IPS-11a (cell line): ENCODE measurements around the gene GOLM1.
A peak's percentile ranks its signal among the peaks of the same experiment; 100 is the strongest.
"Not testable (repeated sequence)": the region's sequence is repeated elsewhere in the genome, so short reads cannot be mapped to it uniquely, and the experiment has no call there.

Source experiments
- H3K4me3 ChIP-seq: one replicate; pipeline ENCODE4 v1.5.1; 2013; ENCODE audit warnings: low read depth, low read length, control low read depth

GOLM1 gene, protein sequence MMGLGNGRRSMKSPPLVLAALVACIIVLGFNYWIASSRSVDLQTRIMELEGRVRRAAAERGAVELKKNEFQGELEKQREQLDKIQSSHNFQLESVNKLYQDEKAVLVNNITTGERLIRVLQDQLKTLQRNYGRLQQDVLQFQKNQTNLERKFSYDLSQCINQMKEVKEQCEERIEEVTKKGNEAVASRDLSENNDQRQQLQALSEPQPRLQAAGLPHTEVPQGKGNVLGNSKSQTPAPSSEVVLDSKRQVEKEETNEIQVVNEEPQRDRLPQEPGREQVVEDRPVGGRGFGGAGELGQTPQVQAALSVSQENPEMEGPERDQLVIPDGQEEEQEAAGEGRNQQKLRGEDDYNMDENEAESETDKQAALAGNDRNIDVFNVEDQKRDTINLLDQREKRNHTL

GRCh38 chr9:86098824-86099700, at the start of gene GOLM1:
Gene GOLM1 (minus strand): TSS chr9:86099558. CDS start chr9:86079320, 20,238 bp downstream.
- peak within 1 kb of the TSS; percentile 62 for H3K4me3 ChIP-seq

DNA sequence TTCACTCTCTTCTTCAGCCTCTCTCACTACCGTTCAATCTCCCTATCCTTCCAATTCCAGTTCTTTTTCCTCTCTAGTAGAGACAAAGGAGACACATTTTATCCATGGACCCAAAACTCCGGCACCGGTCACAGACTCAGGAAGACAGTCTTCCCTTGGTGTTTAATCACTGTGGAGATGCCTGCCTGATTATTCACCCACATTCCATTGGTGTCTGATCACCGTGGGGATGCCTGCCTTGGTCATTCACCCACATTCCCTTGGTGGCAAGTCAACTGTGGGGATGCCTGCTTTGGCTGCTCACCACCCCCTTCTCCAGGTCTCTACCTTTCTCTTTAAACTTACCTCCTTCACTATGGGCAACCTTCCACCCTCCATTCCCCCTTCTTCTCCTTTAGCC, 47.3 kb upstream of the GOLM1 start:
- H3K4me3 ChIP-seq, result not testable (repeated sequence)

- not testable (repeated sequence) for H3K4me3 ChIP-seq
Measured at GRCh38 chr9:86145960-86146359, 46.6 kb upstream of the GOLM1 start.

DNA sequence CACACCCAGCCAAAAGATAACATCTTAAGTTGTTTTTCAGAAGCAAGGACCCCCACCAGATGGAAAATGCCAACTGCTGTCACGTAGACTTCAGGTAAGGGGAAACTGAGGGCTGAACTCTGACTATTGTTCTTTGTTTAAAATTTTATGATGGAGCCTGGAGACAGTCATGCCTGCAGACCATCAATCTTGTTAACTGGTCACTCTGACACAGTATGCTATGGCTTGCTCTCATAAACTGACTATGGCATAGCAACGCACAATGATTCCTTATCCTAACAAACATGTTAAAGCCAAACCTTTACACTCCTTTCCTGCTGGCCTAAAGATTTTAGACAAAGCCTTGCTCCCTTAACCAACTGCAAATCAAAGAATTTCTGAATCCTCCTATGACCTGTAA, 43.6 kb upstream of the GOLM1 start:
- no peak overlapping the region for H3K4me3 ChIP-seq

DNA sequence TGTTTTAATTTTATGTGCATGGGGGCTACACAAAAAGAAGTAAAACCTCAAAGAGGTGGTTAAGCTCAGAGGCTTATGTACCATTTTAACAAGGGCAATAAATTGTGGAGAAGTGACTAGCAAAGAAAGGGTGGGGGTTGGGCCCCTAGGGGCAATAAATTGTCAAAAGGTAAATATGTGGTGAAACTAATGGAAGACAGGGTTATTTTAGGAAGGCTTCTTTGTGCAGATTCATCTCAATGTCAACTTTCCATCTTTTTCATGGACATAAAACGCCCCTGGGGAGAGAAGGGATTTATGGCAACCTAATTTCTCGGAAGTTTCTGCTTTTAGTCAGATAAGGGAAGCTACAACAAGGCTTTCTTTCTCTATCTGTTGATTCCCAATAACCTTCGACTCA, 42.5 kb upstream of the GOLM1 start:
- H3K4me3 ChIP-seq, result no peak overlapping the region

- H3K4me3 ChIP-seq, result no peak overlapping the region
Measured at GRCh38 chr9:86135371-86135770, 36.0 kb upstream of the GOLM1 start.

DNA sequence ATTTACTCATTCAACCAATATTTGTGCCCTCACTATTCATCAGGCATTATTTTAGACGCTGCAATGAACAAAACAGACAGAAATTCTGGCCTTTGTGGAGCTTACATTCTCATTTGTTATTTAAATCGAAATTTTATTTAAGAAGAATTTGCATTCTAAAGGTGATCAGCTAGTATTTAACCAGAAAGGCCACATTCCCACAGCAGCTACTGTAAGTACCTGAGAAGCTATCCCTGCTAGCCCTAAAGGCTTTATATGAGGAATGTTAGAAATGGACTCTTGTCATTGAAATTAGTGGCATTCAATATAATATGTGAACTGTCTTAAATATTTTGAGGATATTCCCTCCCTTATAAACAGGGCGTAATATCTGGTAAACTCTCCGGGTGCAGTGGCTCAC, 35.0 kb upstream of the GOLM1 start:
- no peak overlapping the region for H3K4me3 ChIP-seq

GRCh38 chr9:86128235-86128822, 29.0 kb upstream of the GOLM1 start:
- H3K4me3 ChIP-seq, result no peak overlapping the region

GRCh38 chr9:86126998-86127972, 27.9 kb upstream of the GOLM1 start:
- no peak overlapping the region for H3K4me3 ChIP-seq

DNA sequence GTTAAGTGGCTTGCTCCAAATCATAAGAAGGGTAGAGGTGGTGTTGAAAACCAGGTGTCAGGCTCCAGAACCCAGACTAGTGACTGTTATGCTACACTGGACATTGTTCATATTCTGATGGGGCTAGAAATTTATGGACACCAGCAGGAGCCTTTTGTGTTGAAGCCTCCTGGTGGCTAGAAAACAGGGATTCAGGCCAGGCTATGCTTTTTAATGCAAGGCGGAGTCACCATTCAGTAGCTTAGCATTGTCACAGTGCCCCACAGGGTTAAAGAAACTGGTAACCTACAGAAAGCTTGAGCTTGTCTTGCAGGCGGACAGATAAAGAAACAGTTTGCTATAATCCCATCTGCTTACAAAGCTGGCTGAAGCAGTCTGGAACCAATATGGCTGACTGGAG, 23.0 kb upstream of the GOLM1 start:
- H3K4me3 ChIP-seq, result no peak overlapping the region

DNA sequence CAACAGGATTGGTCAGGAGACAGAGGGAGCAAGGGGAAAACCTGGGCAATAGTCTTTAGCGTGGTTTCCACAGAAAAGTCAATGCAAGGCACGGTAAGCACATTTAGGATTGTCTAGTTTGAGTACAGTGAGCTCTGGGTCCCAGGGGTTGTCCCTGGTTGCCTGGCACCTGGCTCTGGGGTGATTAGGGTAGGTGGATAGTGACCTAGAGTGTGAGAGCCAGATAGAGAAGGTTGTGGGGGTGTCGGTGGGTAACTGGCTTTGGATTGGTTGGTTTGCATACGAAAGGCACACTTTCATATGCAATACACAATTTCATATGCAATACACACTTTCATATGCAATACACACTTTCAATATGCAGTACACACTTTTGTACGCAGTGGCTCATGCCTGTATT, 20.1 kb upstream of the GOLM1 start:
- H3K4me3 ChIP-seq, result no peak overlapping the region

GRCh38 chr9:86116425-86116824, 17.1 kb upstream of the GOLM1 start:
- H3K4me3 ChIP-seq, result no peak overlapping the region

DNA sequence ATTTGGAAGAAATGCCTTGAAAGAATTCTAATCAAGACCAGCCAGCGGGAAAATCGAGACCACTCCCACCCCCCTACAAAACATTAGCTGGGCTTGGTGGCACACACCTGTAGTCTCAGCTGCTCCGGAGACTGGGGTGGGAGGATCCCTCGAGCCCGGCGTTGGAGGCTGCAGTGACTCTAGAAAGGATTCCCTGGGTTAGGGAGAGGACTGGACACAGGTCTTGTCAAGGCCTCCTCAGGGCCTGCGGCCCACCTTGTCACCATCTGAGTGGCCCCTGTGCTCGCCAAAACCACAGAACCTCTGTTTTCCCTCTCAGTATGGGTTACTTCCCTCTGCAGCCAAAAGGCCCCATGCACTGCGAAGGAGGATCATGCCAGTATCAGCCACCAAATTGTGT, 16.5 kb upstream of the GOLM1 start:
- H3K4me3 ChIP-seq, result no peak overlapping the region

DNA sequence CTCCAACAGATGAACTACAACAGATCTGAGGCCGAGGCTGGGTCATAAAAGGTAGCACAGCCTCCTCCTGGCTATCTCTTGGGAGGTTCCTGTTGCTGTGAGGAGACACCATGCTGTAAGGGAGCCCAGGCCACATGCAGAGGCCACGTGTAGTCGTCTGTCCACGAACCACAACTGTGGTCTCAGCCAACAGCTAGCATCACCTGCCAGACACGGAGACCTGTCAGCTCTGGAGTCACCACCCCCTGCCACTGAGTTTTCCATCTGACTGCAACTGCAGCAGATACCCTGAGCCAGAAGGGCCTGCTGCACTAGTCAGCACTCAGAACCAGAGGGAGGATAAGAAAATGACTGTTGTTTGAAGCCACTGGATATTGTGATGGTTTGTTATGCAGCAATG, 12.7 kb upstream of the GOLM1 start:
- H3K4me3 ChIP-seq, result no peak overlapping the region

DNA sequence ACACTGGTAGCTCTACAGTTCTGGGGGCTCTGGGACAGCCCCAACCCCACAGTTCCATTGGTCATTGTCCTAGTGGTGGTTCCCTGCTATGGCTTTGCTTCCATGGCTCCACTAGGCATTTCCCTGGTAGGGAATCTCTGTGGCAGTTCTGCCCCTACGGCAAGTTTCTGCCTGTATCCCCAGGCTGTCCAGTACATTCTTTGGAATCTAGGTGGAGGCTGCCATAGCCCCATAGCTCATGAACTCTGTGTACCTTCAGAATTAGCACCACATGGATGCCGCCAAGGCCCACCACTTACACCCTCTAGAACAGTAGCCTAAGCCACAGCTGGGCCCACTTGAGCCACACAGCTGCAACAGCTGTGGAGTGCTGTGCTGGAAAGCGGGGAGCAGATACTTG, 3.3 kb upstream of the GOLM1 start:
- no peak overlapping the region for H3K4me3 ChIP-seq

DNA sequence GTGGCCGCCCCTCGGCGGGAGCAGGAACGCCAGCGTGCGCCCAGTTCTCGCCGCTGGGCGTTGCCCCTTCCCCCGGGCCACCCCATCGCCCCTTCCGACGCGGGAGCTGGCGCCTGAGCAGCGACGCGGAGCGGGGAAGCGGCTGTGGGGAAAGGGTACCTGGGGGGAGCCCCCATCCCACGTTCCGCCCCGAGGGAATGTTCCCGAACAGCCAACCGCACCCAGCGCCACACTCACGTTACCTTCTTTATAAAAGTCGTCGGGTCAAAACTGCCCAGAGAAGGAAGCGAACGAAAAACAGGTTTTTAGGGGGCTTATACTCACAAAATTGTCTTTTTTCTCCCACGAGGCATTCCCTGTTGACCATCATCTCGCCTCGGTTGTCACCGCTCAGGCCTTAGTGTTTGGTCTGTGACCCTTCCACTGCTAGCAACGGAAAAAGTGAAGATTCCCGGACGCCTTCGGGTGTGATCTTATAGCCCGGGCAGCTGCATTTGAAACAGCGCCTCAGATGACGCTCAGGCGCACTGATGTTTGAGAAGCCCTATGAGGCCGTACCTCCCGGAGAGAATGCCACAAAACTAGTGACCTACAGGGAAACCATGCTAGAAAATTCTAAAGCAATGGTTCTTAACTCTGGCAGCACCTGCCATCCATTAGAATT, 475 bp upstream of the GOLM1 start:
- H3K4me3 ChIP-seq, result peak overlapping the region; percentile 62

GRCh38 chr9:86097510-86098224, 1.7 kb downstream of the GOLM1 start:
- H3K4me3 ChIP-seq, result no peak overlapping the region

DNA sequence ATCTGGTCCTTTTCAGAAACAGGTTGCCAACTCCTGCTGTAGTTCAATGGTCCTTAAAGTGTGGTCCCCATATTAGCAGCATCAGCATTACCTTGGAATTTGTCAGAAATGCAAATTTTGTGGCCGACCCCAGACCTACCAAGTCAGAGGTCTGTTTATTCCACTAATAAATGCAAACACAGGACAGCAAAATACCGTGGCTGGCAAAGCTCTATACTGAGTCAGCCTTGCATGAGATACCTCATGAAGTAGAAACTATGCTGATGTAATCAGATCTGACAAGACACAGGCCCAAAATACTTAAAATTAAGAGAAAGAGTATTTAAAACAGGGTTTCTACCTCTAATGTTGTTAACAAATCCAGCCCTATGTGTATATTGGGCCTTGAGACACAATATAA, 3.0 kb downstream of the GOLM1 start:
- no peak overlapping the region for H3K4me3 ChIP-seq

GRCh38 chr9:86093788-86094555, 5.4 kb downstream of the GOLM1 start:
- H3K4me3 ChIP-seq, result no peak overlapping the region
